Neutrophil (primary cell): Measurements from ENCODE around the gene PAQR7.

Experiments used
- H3K27ac ChIP-seq: fragments of 200-600 bp; sonication (generic); 2 replicates; pipeline ENCODE4 v1.5.1; 2016; ENCODE audit warnings: mild to moderate bottlenecking, moderate library complexity
- H3K27me3 ChIP-seq: fragments of 200-600 bp; sonication (generic); 2 replicates; pipeline ENCODE4 v1.6.0; 2016; ENCODE audit warnings: mild to moderate bottlenecking
- H3K36me3 ChIP-seq: fragments of 200-600 bp; sonication (generic); 2 replicates; pipeline ENCODE4 v1.5.1; 2017
- H3K4me1 ChIP-seq, 2 experiments: fragments of 200-600 bp in 1 of 2; sonication (generic) in 1 of 2; 1 replicate in 1 of 2; 2 replicates in 1 of 2; pipeline versions ENCODE4 v1.5.1 to v1.6.1; 2013 to 2016; ENCODE audit warnings: low read depth in 1 of 2, low read length in 1 of 2, mild to moderate bottlenecking in 1 of 2, moderate library complexity in 1 of 2; ENCODE audit not compliant: control insufficient read depth in 1 of 2, insufficient read depth in 1 of 2
- H3K4me3 ChIP-seq, 2 experiments: fragments of 200-600 bp in 1 of 2; sonication (generic) in 1 of 2; 1 replicate in 1 of 2; 2 replicates in 1 of 2; pipeline ENCODE4 v1.5.1; 2013 to 2016; ENCODE audit warnings: low read depth in 1 of 2, low read length in 1 of 2, mild to moderate bottlenecking in 1 of 2, moderate library complexity in 1 of 2
- H3K9me3 ChIP-seq: fragments of 200-600 bp; sonication (generic); 2 replicates; pipeline ENCODE4 v1.5.1; 2016
- TF ChIP-seq, protein P1 (sequence below): fragments of 200-600 bp; sonication (generic); IDR thresholded peaks from 2 replicates; pipeline ENCODE4 v1.5.1; 2016; ENCODE audit warnings: antibody characterized with exemption

Gene PAQR7

DNA sequence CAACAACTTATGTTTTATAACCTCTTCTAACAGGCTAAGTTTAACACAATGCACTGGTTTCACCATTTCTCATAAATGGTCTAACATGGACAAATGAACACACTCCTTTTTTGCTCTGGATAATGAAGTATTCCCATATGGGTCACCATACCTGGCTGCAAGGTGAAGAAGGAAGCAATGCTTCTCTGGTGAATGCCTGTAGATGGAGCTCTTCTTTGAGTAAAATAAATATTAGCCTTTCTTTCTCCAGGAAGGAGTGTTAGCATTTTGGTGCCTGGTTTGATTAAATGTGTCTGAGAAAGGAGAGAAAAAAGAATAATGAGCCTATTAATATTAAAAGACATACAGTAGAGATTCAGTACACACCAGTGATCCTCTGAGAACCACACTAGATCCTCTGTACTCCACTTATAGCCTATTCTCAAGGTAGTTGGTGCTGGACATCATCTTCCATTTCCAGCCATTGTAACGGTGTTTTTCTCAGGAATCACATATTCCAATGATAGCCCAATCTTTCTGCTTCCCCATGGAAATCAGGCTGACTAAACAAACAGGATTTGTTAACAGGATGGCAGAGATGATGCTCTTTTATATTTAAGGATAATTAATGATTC lies 38.1 kb downstream of the PAQR7 start:
- peaks cover 39% of the 10 kb centered on the region for H3K36me3 ChIP-seq
- no peak overlapping the region for H3K27ac ChIP-seq
- no peak overlapping the region for H3K4me3 ChIP-seq
- H3K4me1 ChIP-seq: peaks cover 0 to 2% of the 10 kb centered on the region in 2 experiments
- no peaks in the 10 kb centered on the region for H3K27me3 ChIP-seq
- TF ChIP-seq, protein P1, sequence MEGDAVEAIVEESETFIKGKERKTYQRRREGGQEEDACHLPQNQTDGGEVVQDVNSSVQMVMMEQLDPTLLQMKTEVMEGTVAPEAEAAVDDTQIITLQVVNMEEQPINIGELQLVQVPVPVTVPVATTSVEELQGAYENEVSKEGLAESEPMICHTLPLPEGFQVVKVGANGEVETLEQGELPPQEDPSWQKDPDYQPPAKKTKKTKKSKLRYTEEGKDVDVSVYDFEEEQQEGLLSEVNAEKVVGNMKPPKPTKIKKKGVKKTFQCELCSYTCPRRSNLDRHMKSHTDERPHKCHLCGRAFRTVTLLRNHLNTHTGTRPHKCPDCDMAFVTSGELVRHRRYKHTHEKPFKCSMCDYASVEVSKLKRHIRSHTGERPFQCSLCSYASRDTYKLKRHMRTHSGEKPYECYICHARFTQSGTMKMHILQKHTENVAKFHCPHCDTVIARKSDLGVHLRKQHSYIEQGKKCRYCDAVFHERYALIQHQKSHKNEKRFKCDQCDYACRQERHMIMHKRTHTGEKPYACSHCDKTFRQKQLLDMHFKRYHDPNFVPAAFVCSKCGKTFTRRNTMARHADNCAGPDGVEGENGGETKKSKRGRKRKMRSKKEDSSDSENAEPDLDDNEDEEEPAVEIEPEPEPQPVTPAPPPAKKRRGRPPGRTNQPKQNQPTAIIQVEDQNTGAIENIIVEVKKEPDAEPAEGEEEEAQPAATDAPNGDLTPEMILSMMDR: no peak
- no peaks in the 10 kb centered on the region for H3K9me3 ChIP-seq

DNA sequence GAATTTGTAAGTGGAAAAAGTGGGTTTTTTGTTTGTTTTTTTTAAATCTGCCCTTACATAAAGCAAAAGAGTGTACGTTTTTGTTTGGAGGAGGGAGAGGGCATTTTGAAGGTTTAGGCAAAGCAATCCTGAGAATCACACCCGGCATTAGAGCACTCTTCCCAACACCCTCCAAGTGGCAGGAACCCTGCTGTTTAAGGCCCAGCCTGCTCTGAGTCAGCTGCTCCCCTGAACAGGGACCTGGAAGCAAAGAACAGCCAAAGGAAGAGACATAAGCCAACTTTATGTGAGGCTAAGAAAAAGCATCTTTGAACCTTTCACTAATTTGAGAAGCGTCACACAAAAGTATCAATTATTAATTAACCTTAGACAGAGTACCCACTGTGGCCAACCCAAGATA lies 38.8 kb downstream of the PAQR7 start:
- H3K36me3 ChIP-seq: peaks cover 44% of the 10 kb centered on the region
- TF ChIP-seq, protein P1: no peak
- no peaks in the 10 kb centered on the region for H3K9me3 ChIP-seq
- H3K27ac ChIP-seq: no peak overlapping the region
- no peaks in the 10 kb centered on the region for H3K27me3 ChIP-seq
- H3K4me3 ChIP-seq: no peak overlapping the region
- H3K4me1 ChIP-seq: peaks cover 6 to 8% of the 10 kb centered on the region in 2 experiments

DNA sequence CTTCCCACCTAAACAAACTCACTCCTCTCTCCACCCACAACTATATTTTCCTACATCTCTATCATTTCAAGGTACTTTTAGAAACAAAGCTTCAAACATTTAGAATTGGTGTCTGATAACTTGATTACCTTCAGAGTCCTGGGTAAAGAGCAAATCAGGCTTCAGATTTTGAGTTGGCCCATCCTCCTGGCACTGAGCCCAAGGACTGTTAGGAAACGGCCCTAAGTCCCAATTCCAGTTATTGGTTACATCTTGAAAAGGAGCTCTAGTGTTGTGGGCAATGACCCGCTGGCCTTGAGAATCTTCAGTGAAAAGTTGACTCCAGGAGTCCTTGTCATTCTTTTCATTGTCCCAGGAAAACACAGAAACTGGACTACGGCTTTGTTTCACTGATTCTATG lies 40.6 kb downstream of the PAQR7 start:
- no peak overlapping the region for H3K27ac ChIP-seq
- peaks cover 62% of the 10 kb centered on the region for H3K36me3 ChIP-seq
- TF ChIP-seq, protein P1: no peak
- no peaks in the 10 kb centered on the region for H3K9me3 ChIP-seq
- no peaks in the 10 kb centered on the region for H3K27me3 ChIP-seq
- peaks cover 9 to 11% of the 10 kb centered on the region in 2 experiments for H3K4me1 ChIP-seq
- H3K4me3 ChIP-seq: no peak overlapping the region

DNA sequence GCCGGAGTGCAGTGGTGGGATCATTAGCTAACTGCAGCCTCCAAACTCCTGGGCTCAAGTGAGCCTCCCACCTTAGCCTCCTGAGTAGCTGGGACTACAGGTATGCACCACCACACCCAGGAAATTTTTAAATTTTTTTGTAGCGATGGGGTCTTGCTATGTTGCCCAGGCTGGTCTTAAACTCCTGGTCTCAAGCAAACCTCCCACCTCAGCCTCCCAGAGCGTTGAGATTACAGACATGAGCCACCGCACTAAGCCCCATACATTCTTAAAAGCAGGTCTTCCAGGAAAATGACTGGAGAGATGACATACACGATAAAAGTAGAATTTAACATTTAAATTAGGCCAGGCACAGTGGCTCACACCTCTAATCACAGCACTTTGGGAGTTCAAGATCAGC lies 42.4 kb downstream of the PAQR7 start:
- Histone ChIP-seq H3K36me3 (peaks cover 80% of the 10 kb centered on the region), H3K27me3 (no peaks in the 10 kb centered on the region), H3K4me1 (peaks cover 9 to 11% of the 10 kb centered on the region in 2 experiments), H3K9me3 (no peaks in the 10 kb centered on the region), H3K4me3 (no peak overlapping the region), H3K27ac (no peak overlapping the region)
- TF ChIP-seq, protein P1: no peak

DNA sequence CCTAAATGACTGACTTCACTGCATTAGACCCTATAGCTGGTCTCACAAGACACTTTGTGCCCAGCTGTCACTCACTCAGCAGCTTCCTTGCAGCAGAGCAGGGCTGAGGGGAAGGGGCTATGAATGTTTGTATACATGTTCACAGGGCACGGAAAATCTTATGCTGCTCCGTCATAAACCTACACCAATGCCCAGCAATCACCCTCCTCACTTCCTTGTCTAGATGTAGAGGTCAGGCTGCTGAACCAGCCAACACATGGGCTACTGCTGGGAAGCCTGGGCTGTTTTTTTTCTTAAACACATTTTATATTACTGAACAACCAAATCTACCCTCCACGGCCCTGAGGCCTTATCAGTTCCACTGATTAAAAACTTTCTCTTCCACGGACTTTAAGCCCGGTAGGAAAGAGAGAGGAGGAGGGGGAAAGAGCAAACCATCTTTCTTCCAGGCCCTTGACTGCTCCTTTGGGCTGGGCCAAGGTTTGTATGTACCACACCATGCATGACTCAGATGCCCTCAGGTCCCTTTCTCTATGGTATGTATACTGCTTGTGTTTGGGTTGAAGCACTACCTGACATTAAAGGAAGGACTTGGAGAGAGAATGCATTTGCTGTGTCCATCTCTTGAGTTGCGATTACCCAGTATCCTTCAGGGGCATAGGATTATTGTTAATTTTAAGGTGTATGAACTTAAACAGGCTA lies 43.0 kb downstream of the PAQR7 start:
- H3K4me3 ChIP-seq: no peak overlapping the region
- TF ChIP-seq, protein P1: no peak
- H3K27me3 ChIP-seq: no peaks in the 10 kb centered on the region
- H3K36me3 ChIP-seq: peaks cover 86% of the 10 kb centered on the region
- H3K9me3 ChIP-seq: no peaks in the 10 kb centered on the region
- H3K27ac ChIP-seq: peak overlapping the region; percentile 54
- peaks cover 9 to 11% of the 10 kb centered on the region in 2 experiments for H3K4me1 ChIP-seq
